CD8-positive, alpha-beta memory T cell (primary cell): ENCODE results near the gene PLXNA2. TPM values are rescaled to one million over a fixed set of nuclear protein-coding genes. Genes with fewer than 3 reads are reported as not detected.

Source experiments
- CTCF ChIA-PET: fragments of 350-600 bp; sonication (Branson Sonifier 250); formaldehyde crosslinking; loops from one replicate; lab custom pipeline; 2021; ENCODE audit warnings: antibody characterized with exemption; lab: Charles Lee
- POLR2A ChIA-PET: fragments of 350-600 bp; sonication (Branson Sonifier 250); formaldehyde crosslinking; loops from one replicate; lab custom pipeline; 2021; ENCODE audit warnings: antibody characterized with exemption; lab: Charles Lee
- DNase-seq, 5 donors: peaks; one replicate each; pipeline versions ENCODE4 v3.0.0 to v3.0.0-alpha.2; 2020 to 2022; ENCODE audit warnings: mixed read lengths in 1 of 5
- H3K27ac ChIP-seq: one replicate; pipeline ENCODE4 v1.7.0; 2013; ENCODE audit warnings: low read depth, mild to moderate bottlenecking, low read length, moderate library complexity
- H3K27me3 ChIP-seq: 2 replicates; pipeline ENCODE4 v1.7.0; 2013; ENCODE audit warnings: low read length, mild to moderate bottlenecking; ENCODE audit not compliant: insufficient read depth, poor library complexity, severe bottlenecking
- H3K36me3 ChIP-seq: 2 replicates; pipeline ENCODE4 v1.7.0; 2013; ENCODE audit warnings: mild to moderate bottlenecking, low read length, moderate library complexity; ENCODE audit not compliant: insufficient read depth
- H3K4me1 ChIP-seq: 2 replicates; pipeline ENCODE4 v1.7.0; 2013; ENCODE audit warnings: mild to moderate bottlenecking, low read length, moderate library complexity; ENCODE audit not compliant: insufficient read depth
- H3K4me3 ChIP-seq: 2 replicates; pipeline ENCODE4 v1.7.0; 2013; ENCODE audit warnings: mild to moderate bottlenecking, low read length
- H3K9me3 ChIP-seq: 2 replicates; pipeline ENCODE4 v1.7.0; 2013; ENCODE audit warnings: mild to moderate bottlenecking, low read length
- H3K27ac Mint-ChIP-seq, 8 donors: one replicate each; pipeline ENCODE4 v1.8.0; 2020 to 2021; ENCODE audit warnings: mixed read lengths in 8 of 8, mild to moderate bottlenecking in 6 of 8, inconsistent platforms in 3 of 8, moderate library complexity in 3 of 8
- H3K27me3 Mint-ChIP-seq, 2 donors: one replicate each; pipeline ENCODE4 v1.8.0; 2020 to 2021; ENCODE audit warnings: mixed read lengths in 2 of 2, mild to moderate bottlenecking in 1 of 2, moderate library complexity in 1 of 2
- H3K36me3 Mint-ChIP-seq, 3 donors: one replicate each; pipeline ENCODE4 v1.8.0; 2020 to 2021; ENCODE audit warnings: mixed read lengths in 3 of 3, inconsistent platforms in 1 of 3, mild to moderate bottlenecking in 1 of 3
- H3K4me1 Mint-ChIP-seq, 3 donors: one replicate each; pipeline ENCODE4 v1.8.0; 2020 to 2021; ENCODE audit warnings: mixed read lengths in 3 of 3, inconsistent platforms in 1 of 3, mild to moderate bottlenecking in 1 of 3
- H3K4me3 Mint-ChIP-seq, 7 donors: one replicate each; pipeline ENCODE4 v1.8.0; 2020 to 2021; ENCODE audit warnings: mixed read lengths in 7 of 7, mild to moderate bottlenecking in 6 of 7, moderate library complexity in 4 of 7, inconsistent platforms in 2 of 7
- H3K9me3 Mint-ChIP-seq, 5 donors: one replicate each; pipeline ENCODE4 v1.8.0; 2020 to 2022; ENCODE audit warnings: mixed read lengths in 5 of 5, mild to moderate bottlenecking in 3 of 5, moderate library complexity in 2 of 5, inconsistent platforms in 1 of 5
- polyA plus RNA-seq: library from polyadenylated mRNA; unstranded; fragments of 300-500 nt; fragmentation: Illumina TruSeq; gene quantifications from one replicate; pipeline ENCODE4 v1.2.3, GENCODE V29; 2021
- total RNA-seq, 2 experiments: library from RNA; stranded (reverse); gene quantifications; one replicate each; pipeline ENCODE4 v1.2.3, GENCODE V29; 2021

PLXNA2 gene
- total and polyA plus RNA-seq, 3 experiments from 2014 or later, result 0.75 to 1.1 (median 1.0) TPM

DNA sequence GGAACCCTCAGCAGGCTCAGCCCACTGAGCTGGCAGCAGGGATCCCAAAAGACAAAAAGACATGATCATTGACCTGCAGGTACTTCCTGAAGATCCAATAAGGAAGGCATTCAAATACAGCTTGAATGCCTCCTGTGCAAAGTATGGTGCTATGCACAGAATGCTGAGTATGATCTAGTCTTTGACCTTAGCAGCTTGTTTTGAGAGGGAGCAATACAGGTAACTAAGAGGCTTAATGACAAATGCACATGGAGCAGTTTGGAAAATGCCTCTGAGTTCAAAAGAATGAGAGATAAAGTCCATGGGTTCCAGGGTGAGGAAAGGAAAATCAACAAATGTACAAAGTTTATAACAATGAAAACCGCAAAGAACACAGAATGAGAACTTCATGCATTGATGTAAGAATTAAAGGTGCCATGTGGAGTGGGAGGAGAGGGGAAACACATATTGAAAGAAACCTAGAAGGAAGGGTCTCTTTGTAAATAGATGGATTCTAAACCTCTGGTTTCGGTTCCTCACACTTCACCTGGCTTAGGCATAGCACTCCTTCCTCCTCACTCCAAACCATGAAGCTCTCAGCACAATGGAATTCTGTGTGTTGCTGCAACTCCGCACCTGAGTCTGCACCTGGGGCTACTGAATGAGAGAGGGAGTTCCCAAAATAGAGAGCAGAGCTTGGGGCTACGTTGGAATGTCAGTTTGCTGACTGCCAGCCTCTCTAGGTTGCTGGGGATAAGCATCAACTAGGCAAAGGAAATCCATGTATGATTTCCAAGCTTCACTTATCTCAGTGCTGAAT lies 77.6 kb downstream of the PLXNA2 start:
- H3K27ac ChIP-seq, result no peak overlapping the region
- Mint-ChIP-seq H3K36me3 (no peaks in the 10 kb centered on the region), H3K27me3 (peaks cover 35 to 54% of the 10 kb centered on the region in 2 donors), H3K4me3 (no peak overlapping the region), H3K9me3 (no peaks in the 10 kb centered on the region), H3K27ac (no peak overlapping the region), H3K4me1 (no peaks in the 10 kb centered on the region)
- ChIA-PET CTCF (no interaction called here), POLR2A (no interaction called here)
- no peaks in the 10 kb centered on the region for H3K27me3 ChIP-seq
- no peaks in the 10 kb centered on the region for H3K9me3 ChIP-seq
- H3K4me3 ChIP-seq, result no peak overlapping the region
- H3K4me1 ChIP-seq, result no peaks in the 10 kb centered on the region
- DNase-seq, result peak in 1 of 5 donors; percentile 7
- no peaks in the 10 kb centered on the region for H3K36me3 ChIP-seq

DNA sequence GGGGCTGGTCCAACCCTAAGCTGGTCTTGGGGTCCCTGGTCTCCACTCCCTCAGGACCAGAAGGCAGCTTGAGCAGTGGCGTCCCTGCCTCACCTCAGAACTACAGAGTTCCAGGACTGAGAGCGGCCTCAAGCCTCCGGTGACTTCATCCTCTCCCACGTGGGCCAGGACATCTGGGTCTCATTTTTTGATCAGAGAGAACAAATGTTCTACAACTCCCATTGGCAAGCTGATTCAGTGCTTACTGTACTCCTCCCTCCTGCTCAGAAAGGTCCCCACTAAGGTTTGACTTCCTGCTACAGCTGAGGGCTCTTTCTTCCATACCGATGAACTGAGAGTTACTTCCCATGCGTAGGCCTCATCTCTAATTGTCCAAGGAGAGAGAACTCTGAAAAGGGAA lies 78.5 kb downstream of the PLXNA2 start:
- Histone ChIP-seq H3K27ac (no peak overlapping the region), H3K4me3 (no peak overlapping the region), H3K9me3 (no peaks in the 10 kb centered on the region), H3K36me3 (no peaks in the 10 kb centered on the region), H3K4me1 (no peaks in the 10 kb centered on the region), H3K27me3 (no peaks in the 10 kb centered on the region)
- no peaks in the 10 kb centered on the region for H3K36me3 Mint-ChIP-seq
- H3K4me1 Mint-ChIP-seq, result no peaks in the 10 kb centered on the region
- H3K9me3 Mint-ChIP-seq, result no peaks in the 10 kb centered on the region
- ChIA-PET CTCF (no interaction called here), POLR2A (no interaction called here)
- H3K27ac Mint-ChIP-seq, result peak overlapping the region in 1 of 8 donors; percentile 39
- H3K4me3 Mint-ChIP-seq, result no peak overlapping the region
- peaks cover 35 to 54% of the 10 kb centered on the region in 2 donors for H3K27me3 Mint-ChIP-seq
- no peak for DNase-seq

DNA sequence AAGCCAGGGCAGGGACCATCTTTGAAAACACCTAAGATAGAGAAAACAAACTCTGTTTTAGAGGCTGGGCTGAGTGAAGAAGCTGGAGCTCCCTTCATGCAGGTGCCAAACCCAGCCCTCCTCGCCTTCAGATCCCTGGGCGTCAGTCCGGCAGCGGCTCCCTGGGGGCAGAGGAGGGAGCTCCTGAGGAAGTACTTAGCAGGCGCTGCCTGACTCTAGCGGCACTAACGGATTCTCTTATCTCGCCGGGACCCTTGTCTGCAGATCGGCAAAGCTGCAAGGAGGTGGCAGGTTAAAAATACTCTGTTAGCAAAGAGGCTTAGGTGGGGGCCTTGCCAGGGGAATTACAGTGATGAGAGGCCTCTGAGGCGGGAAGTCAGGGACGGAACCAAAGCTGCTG lies 79.6 kb downstream of the PLXNA2 start:
- Mint-ChIP-seq H3K36me3 (no peaks in the 10 kb centered on the region), H3K4me3 (no peak overlapping the region), H3K9me3 (no peaks in the 10 kb centered on the region), H3K4me1 (no peaks in the 10 kb centered on the region), H3K27me3 (peaks cover 32 to 54% of the 10 kb centered on the region in 2 donors), H3K27ac (no peak overlapping the region)
- H3K4me3 ChIP-seq, result no peak overlapping the region
- H3K36me3 ChIP-seq, result no peaks in the 10 kb centered on the region
- no peaks in the 10 kb centered on the region for H3K4me1 ChIP-seq
- DNase-seq, result peak in 1 of 5 donors; percentile 15
- no peak overlapping the region for H3K27ac ChIP-seq
- ChIA-PET POLR2A (no interaction called here), CTCF (no interaction called here)
- H3K9me3 ChIP-seq, result no peaks in the 10 kb centered on the region
- no peaks in the 10 kb centered on the region for H3K27me3 ChIP-seq

DNA sequence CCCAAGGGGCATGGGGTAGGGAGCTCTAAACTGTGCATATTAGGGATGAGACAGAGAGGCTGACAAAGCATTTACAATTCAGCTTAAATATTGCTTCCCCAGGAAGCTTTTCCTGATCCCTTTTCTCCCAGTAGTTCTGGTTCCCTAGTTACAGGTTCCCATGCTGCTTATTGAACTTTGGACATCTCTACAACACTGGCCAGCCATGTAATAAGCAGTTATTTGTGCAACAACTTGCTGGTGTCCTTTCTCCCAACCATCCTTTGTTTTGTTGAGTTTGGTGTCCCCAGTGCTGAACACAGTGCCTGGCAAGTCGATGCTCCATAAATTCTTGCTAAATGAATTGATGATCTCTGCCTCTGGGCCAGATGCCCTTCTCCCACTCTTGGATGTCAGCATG lies 80.6 kb downstream of the PLXNA2 start:
- Histone ChIP-seq H3K4me3 (no peak overlapping the region), H3K27me3 (no peaks in the 10 kb centered on the region), H3K36me3 (no peaks in the 10 kb centered on the region), H3K9me3 (no peaks in the 10 kb centered on the region), H3K4me1 (no peaks in the 10 kb centered on the region), H3K27ac (no peak overlapping the region)
- Mint-ChIP-seq H3K36me3 (no peaks in the 10 kb centered on the region), H3K27me3 (peaks cover 23 to 50% of the 10 kb centered on the region in 2 donors), H3K27ac (no peak overlapping the region), H3K9me3 (no peaks in the 10 kb centered on the region), H3K4me3 (no peak overlapping the region), H3K4me1 (no peaks in the 10 kb centered on the region)
- CTCF ChIA-PET, result no interaction called here
- no peak for DNase-seq
- POLR2A ChIA-PET, result no interaction called here

DNA sequence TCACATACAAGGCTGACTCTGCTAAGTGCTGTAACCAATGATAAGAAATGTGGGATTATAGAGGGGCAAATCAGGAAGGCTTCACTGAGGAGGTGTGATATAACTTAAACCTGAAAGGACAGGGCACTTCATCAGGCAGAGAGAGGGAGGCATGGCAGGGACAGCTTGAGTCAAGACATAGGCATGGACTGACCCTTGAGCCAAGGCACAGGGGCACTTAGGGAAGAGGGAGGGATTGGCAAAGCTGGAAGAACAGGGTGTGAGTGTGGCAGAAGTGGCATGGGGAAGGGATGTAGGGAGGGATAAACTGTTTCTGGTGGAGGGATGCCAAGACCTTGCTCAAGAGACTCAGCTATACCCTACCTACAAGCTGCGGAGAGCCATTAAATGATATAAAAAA lies 81.3 kb downstream of the PLXNA2 start:
- no peak overlapping the region for H3K4me3 Mint-ChIP-seq

DNA sequence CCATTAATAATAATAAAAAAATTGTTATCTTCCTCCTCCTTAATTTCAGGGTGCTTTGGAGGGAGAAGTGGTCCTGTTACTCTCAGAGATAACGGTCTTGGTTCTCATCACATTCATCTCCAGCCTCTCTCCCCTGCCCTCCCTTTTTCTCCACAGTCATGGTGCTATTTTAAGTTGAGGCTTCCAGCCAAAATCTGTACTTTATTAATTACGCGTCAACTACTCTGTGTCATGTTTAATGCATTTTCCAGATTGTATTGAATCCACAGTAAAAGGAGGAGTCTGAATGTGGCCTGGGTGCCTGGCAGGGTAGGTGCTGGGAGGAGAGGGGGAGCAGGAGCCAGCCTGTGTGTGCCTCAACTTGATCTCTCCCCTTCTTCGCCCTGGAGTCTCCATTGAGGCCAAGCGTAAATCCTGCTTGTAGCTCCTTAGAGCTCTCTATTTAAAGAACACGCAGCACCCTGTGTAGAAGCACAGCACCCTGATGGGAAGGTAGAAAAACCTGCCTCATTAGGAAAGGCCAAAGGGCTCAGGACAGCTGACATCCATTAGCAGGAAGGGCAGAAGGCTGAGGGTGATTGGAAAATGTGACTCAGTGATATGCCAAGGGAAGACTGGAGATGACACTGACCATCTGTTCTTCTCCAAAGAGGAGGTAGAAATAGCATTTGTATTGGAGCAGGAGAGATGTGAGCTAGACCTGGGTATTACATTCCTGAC lies 82.4 kb downstream of the PLXNA2 start:
- Mint-ChIP-seq H3K9me3 (no peaks in the 10 kb centered on the region), H3K36me3 (no peaks in the 10 kb centered on the region), H3K27ac (no peak overlapping the region), H3K4me3 (no peak overlapping the region), H3K27me3 (peaks cover 21 to 37% of the 10 kb centered on the region in 2 donors), H3K4me1 (no peaks in the 10 kb centered on the region)
- Histone ChIP-seq H3K4me3 (no peak overlapping the region), H3K27me3 (no peaks in the 10 kb centered on the region), H3K9me3 (no peaks in the 10 kb centered on the region), H3K27ac (no peak overlapping the region), H3K4me1 (no peaks in the 10 kb centered on the region), H3K36me3 (no peaks in the 10 kb centered on the region)
- CTCF ChIA-PET, result interaction anchor here (2.1 kb wide), 1 partner anchor 84 kb away, joined by 4 read pairs; no protein-coding TSS in a partner anchor
- DNase-seq, result no peak
- POLR2A ChIA-PET, result no interaction called here

More for the DNA sequence above, 81.3 kb downstream of the PLXNA2 start:
- H3K27ac ChIP-seq, result no peak overlapping the region
- DNase-seq, result no peak
- no peaks in the 10 kb centered on the region for H3K27me3 ChIP-seq
- Mint-ChIP-seq H3K27ac (no peak overlapping the region), H3K27me3 (peaks cover 23 to 46% of the 10 kb centered on the region in 2 donors), H3K9me3 (no peaks in the 10 kb centered on the region), H3K36me3 (no peaks in the 10 kb centered on the region), H3K4me1 (no peaks in the 10 kb centered on the region)
- H3K4me3 ChIP-seq, result no peak overlapping the region
- H3K4me1 ChIP-seq, result no peaks in the 10 kb centered on the region
- CTCF ChIA-PET, result no interaction called here
- H3K36me3 ChIP-seq, result no peaks in the 10 kb centered on the region
- H3K9me3 ChIP-seq, result no peaks in the 10 kb centered on the region
- POLR2A ChIA-PET, result no interaction called here

DNA sequence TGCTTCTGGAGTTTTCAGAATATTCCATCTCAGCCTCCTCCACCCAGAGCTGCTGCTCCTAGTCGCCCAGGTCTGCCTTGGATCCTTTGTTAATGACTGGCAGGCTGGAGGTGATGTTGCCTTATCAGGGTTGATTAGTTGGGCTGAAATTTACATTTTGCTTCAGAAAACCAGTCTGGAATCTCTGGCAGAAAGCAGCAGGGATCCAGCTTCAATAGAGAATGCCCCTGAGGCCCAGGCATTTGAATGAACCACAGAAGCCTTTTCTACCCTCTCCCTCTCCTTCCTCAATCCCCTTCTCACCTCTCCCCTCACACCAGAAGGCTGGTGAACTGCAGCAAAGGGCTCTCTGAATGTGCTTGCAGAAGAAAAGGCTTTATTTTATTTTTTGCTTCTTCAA lies 83.2 kb downstream of the PLXNA2 start:
- Mint-ChIP-seq H3K4me1 (no peaks in the 10 kb centered on the region), H3K4me3 (no peak overlapping the region), H3K27ac (no peak overlapping the region), H3K36me3 (no peaks in the 10 kb centered on the region), H3K9me3 (no peaks in the 10 kb centered on the region), H3K27me3 (peaks cover 19 to 33% of the 10 kb centered on the region in 2 donors)
- Histone ChIP-seq H3K4me3 (no peak overlapping the region), H3K36me3 (no peaks in the 10 kb centered on the region), H3K4me1 (no peaks in the 10 kb centered on the region), H3K27ac (no peak overlapping the region), H3K27me3 (no peaks in the 10 kb centered on the region), H3K9me3 (no peaks in the 10 kb centered on the region)
- peak in 1 of 5 donors; percentile 22 for DNase-seq
- CTCF ChIA-PET, result interaction anchor here (2.1 kb wide), 1 partner anchor 84 kb away, joined by 4 read pairs; no protein-coding TSS in a partner anchor
- POLR2A ChIA-PET, result no interaction called here

DNA sequence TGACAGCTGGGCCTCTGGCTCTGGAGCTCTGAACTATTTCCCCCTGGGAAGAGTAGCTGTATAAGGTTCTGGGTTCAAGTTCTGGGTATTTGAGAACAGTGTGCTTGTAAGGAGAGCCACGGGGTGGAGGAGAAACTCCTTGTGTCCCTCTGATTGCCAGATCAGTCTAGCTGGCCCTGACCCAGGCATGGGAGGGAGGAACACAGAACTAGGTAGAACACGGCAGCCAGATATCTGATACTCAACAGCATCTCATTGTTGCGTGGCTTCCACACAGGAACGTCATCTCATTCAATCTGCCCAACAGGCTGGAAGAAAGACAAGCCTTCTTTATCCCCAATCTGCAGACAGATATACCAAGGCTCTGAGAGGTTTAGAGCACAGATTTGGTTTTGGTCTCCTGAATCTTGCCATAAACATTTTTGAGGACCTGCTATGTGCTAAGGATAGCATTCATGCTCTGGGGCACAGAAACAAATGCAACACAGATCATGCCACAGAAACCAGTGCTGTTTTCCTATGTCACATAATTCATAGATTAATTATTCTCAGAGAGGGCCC lies 83.8 kb downstream of the PLXNA2 start:
- H3K4me3 Mint-ChIP-seq, result no peak overlapping the region
- no peak overlapping the region for H3K4me3 ChIP-seq
- H3K4me1 Mint-ChIP-seq, result no peaks in the 10 kb centered on the region
- H3K27me3 ChIP-seq, result no peaks in the 10 kb centered on the region
- peak in 1 of 5 donors; percentile 15 for DNase-seq
- H3K27ac Mint-ChIP-seq, result no peak overlapping the region
- no peaks in the 10 kb centered on the region for H3K4me1 ChIP-seq
- H3K36me3 ChIP-seq, result no peaks in the 10 kb centered on the region
- H3K9me3 Mint-ChIP-seq, result no peaks in the 10 kb centered on the region
- H3K36me3 Mint-ChIP-seq, result no peaks in the 10 kb centered on the region
- H3K27ac ChIP-seq, result no peak overlapping the region
- ChIA-PET CTCF (interaction anchor here (2.1 kb wide), 1 partner anchor 85 kb away, joined by 4 read pairs; no protein-coding TSS in a partner anchor), POLR2A (no interaction called here)
- H3K9me3 ChIP-seq, result no peaks in the 10 kb centered on the region
- H3K27me3 Mint-ChIP-seq, result peaks cover 14 to 26% of the 10 kb centered on the region in 2 donors
